Calu3 (cell line): ENCODE results near the gene DSP. TPM values are rescaled to one million over a fixed set of nuclear protein-coding genes. Genes with fewer than 3 reads are reported as not detected.
A peak's percentile ranks its signal among the peaks of the same experiment; 100 is the strongest.

Experiments
- BruUV-seq: library from RNA; stranded (reverse); fragments of 400-500 nt; replicated peaks from 2 replicates; lab custom pipeline; 2021; lab: Mats Ljungman, UMichigan
- CTCF ChIA-PET: fragments of 300-600 bp; sonication (Branson Sonifier 250); formaldehyde crosslinking; loops from one replicate; lab custom pipeline; 2022; ENCODE audit warnings: antibody characterized with exemption; lab: Charles Lee
- DNase-seq: peaks from one replicate; pipeline ENCODE4 v3.0.0; 2022
- H3K27ac Mint-ChIP-seq: one replicate; pipeline ENCODE4 v1.8.0; 2022; ENCODE audit warnings: mixed read lengths; ENCODE audit not compliant: unreplicated experiment
- H3K27me3 Mint-ChIP-seq: one replicate; pipeline ENCODE4 v1.8.0; 2022; ENCODE audit warnings: mixed read lengths; ENCODE audit not compliant: unreplicated experiment
- H3K36me3 Mint-ChIP-seq: one replicate; pipeline ENCODE4 v1.8.0; 2022; ENCODE audit warnings: mild to moderate bottlenecking, moderate library complexity, mixed read lengths; ENCODE audit not compliant: insufficient read depth, unreplicated experiment
- H3K4me1 Mint-ChIP-seq: one replicate; pipeline ENCODE4 v1.8.0; 2022; ENCODE audit warnings: mild to moderate bottlenecking, low read depth, mixed read lengths; ENCODE audit not compliant: unreplicated experiment
- H3K4me3 Mint-ChIP-seq: one replicate; pipeline ENCODE4 v1.8.0; 2022; ENCODE audit warnings: mild to moderate bottlenecking, low read depth, moderate library complexity, mixed read lengths; ENCODE audit not compliant: unreplicated experiment
- H3K9me3 Mint-ChIP-seq: one replicate; pipeline ENCODE4 v1.8.0; 2022; ENCODE audit warnings: low read depth, mixed read lengths; ENCODE audit not compliant: unreplicated experiment
- CTCF ChIP-seq: fragments of 200-600 bp; IDR thresholded peaks from one replicate; pipeline ENCODE4 v1.8.0; 2022; ENCODE audit warnings: antibody characterized with exemption; ENCODE audit not compliant: unreplicated experiment
- intact Hi-C: fragments of 100-400 bp; cut with micrococcal nuclease; formaldehyde crosslinking; loops from one replicate; pipeline ENCODE4 v1.10.0; 2022; ENCODE audit not compliant: unreplicated experiment
- total RNA-seq: library from RNA; stranded (reverse); gene quantifications from 2 replicates; pipeline ENCODE4 v1.2.3, GENCODE V29; 2022

Gene DSP
- total RNA-seq, 1 experiment from 2014 or later: 57.7 TPM

DNA sequence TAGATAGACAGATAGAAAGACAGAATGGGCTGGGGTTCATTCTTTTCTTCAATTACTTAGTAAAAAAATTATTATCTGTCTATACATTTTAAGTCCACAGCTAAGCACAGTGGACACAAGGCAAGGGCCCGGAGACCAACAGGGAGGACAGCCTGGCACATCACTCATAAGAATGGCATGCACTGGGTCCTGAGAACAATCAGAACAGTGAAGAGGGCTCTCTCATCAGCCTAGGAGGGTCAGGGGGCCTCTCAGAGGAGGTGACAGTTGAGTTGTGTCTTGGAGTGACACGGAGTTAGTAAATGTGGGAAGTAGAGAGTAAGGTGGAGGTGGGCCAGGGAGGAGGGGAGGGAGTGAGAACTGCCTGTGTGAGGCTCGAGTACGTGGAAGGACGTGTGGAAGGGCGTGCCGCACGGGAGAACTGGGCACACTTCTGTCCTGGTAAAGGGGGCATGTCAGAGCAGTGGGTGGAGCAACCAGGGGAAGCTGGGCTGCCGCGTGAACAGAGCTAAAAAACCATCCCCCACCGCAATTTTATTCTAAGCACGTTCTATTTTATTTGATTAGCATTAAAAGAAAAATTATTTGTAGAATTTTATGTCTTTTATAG lies 45.1 kb upstream of the DSP start:
- CTCF ChIA-PET: no interaction called here
- peaks cover 20% of the 10 kb centered on the region for H3K27me3 Mint-ChIP-seq
- H3K27ac Mint-ChIP-seq: peak overlapping the region; percentile 54
- intact Hi-C loops: no loop called here
- DNase-seq: no peak
- no peak overlapping the region for H3K4me3 Mint-ChIP-seq
- no TSS peak for BruUV-seq
- no peaks in the 10 kb centered on the region for H3K4me1 Mint-ChIP-seq
- H3K9me3 Mint-ChIP-seq: peaks cover 3% of the 10 kb centered on the region
- TF ChIP-seq CTCF: no peak
- no peaks in the 10 kb centered on the region for H3K36me3 Mint-ChIP-seq

- Mint-ChIP-seq H3K27me3 (no peaks in the 10 kb centered on the region), H3K27ac (no peak overlapping the region), H3K4me1 (peaks cover 9% of the 10 kb centered on the region), H3K36me3 (no peaks in the 10 kb centered on the region), H3K9me3 (no peaks in the 10 kb centered on the region), H3K4me3 (no peak overlapping the region)
- no TSS peak for BruUV-seq
- CTCF ChIA-PET: interaction anchor here (0.6 kb wide), 1 partner anchor 305 kb away, joined by 3 read pairs; no protein-coding TSS in a partner anchor
- DNase-seq: no peak
- intact Hi-C loops: no loop called here
- no peak for TF ChIP-seq CTCF
Observed at GRCh38 chr6:7500752-7501282, 40.7 kb upstream of the DSP start.

DNA sequence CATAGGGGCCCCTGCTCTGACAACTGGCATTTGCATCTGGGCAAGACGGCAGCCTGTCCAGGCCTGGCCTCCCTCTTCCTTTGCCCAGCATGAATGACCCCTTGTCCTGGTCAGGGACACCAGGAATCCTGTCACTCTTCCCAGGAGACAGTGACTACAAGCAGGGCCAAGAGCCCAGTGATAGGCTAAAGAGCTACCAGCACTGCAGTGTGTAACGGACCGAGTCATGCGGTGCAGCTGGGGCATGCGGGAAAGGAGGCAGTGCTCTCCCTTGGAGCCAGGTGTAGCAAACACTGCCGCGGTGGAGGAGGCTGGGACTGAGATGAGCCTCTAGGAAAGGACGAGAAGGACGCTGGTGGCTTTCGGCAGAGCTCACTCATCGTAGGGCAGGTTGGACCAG lies 38.7 kb upstream of the DSP start:
- peaks cover 13% of the 10 kb centered on the region for H3K4me1 Mint-ChIP-seq

GRCh38 chr6:7504041-7504440 lies 37.4 kb upstream of the DSP start:
- CTCF ChIA-PET: no interaction called here
- no peak overlapping the region for H3K27ac Mint-ChIP-seq

More for the DNA sequence above, 38.7 kb upstream of the DSP start:
- no peak for DNase-seq
- intact Hi-C loops: no loop called here
- no peak overlapping the region for H3K27ac Mint-ChIP-seq
- no peaks in the 10 kb centered on the region for H3K36me3 Mint-ChIP-seq
- CTCF ChIA-PET: no interaction called here
- BruUV-seq: no TSS peak
- no peaks in the 10 kb centered on the region for H3K27me3 Mint-ChIP-seq
- no peaks in the 10 kb centered on the region for H3K9me3 Mint-ChIP-seq
- no peak for TF ChIP-seq CTCF
- H3K4me3 Mint-ChIP-seq: no peak overlapping the region

More at GRCh38 chr6:7504041-7504440, 37.4 kb upstream of the DSP start:
- Mint-ChIP-seq H3K4me1 (peaks cover 13% of the 10 kb centered on the region), H3K4me3 (no peak overlapping the region), H3K27me3 (no peaks in the 10 kb centered on the region), H3K36me3 (no peaks in the 10 kb centered on the region), H3K9me3 (no peaks in the 10 kb centered on the region)
- DNase-seq: no peak
- TF ChIP-seq CTCF: no peak
- intact Hi-C loops: no loop called here
- no TSS peak for BruUV-seq
